ENCODE results near the gene URAD. TPM values are rescaled to one million over a fixed set of nuclear protein-coding genes. Genes with fewer than 3 reads are reported as not detected.
"Not testable (repeated sequence)": the region's sequence is repeated elsewhere in the genome, so short reads cannot be mapped to it uniquely, and the experiment has no call there.

The URAD gene
- total RNA-seq, 1 donor from 2014 or later: not detected

GRCh38 chr13:27965343-27965739 is 23.2 kb downstream of the URAD start:
- Mint-ChIP-seq H3K36me3 (ENCODE audit: low read depth, unreplicated experiment) (peaks cover 5% of the 10 kb centered on the region), H3K9me3 (ENCODE audit: unreplicated experiment) (no peaks in the 10 kb centered on the region), H3K4me3 (ENCODE audit: unreplicated experiment) (no peak overlapping the region), H3K4me1 (ENCODE audit: unreplicated experiment) (peaks cover 35% of the 10 kb centered on the region), H3K27ac (ENCODE audit: unreplicated experiment) (no peak overlapping the region), H3K27me3 (ENCODE audit: unreplicated experiment) (peaks cover 47% of the 10 kb centered on the region)
- DNase-seq (ENCODE audit: low spot score): no peak
- TF ChIP-seq CTCF (IDR thresholded peaks at IDR 0.05; ENCODE audit: unreplicated experiment): no peak

DNA sequence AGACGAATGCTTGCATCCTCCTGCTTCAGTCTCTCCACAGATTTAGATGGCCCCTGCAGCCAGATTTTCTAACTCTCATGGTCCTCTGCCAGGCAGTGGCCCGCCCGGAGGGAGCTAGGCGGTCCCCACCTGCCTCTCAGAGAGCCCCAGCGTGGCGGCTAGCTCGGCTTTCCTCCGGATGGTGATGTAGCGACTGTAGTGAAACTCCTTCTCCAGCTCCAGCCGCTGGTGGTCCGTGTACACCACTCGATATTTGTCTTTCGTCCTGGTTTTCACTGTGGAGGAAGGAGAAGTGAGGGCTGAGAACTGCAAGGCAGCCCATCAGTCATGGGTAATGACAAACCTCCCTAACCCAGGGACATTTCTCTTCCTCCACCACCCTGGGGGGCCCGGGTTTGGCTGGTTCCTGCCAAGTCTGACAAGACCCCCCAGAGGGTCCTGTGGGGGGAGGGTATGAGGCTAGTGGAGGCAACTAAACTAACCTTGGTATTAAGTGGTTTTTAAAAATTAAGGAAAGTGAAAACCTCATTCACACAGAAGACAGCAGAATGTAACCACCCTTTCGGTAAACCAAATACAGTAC is 23.7 kb downstream of the URAD start:
- DNase-seq (ENCODE audit: low spot score): no peak
- H3K27me3 Mint-ChIP-seq (ENCODE audit: unreplicated experiment): peaks cover 49% of the 10 kb centered on the region
- H3K36me3 Mint-ChIP-seq (ENCODE audit: low read depth, unreplicated experiment): peaks cover 5% of the 10 kb centered on the region
- peaks cover 38% of the 10 kb centered on the region for H3K4me1 Mint-ChIP-seq (ENCODE audit: unreplicated experiment)
- TF ChIP-seq CTCF (IDR thresholded peaks at IDR 0.05; ENCODE audit: unreplicated experiment): no peak
- H3K27ac Mint-ChIP-seq (ENCODE audit: unreplicated experiment): no peak overlapping the region
- no peak overlapping the region for H3K4me3 Mint-ChIP-seq (ENCODE audit: unreplicated experiment)
- no peaks in the 10 kb centered on the region for H3K9me3 Mint-ChIP-seq (ENCODE audit: unreplicated experiment)

- H3K4me3 Mint-ChIP-seq (ENCODE audit: unreplicated experiment); H3K9me3 Mint-ChIP-seq (ENCODE audit: unreplicated experiment); H3K36me3 Mint-ChIP-seq (ENCODE audit: low read depth, unreplicated experiment); DNase-seq (ENCODE audit: low spot score); H3K27ac Mint-ChIP-seq (ENCODE audit: unreplicated experiment): not testable (repeated sequence)
- Mint-ChIP-seq H3K27me3 (ENCODE audit: unreplicated experiment) (peaks cover 44% of the 10 kb centered on the region), H3K4me1 (ENCODE audit: unreplicated experiment) (peaks cover 32% of the 10 kb centered on the region)
Observed at GRCh38 chr13:27964206-27964605, 24.3 kb downstream of the URAD start.

DNA sequence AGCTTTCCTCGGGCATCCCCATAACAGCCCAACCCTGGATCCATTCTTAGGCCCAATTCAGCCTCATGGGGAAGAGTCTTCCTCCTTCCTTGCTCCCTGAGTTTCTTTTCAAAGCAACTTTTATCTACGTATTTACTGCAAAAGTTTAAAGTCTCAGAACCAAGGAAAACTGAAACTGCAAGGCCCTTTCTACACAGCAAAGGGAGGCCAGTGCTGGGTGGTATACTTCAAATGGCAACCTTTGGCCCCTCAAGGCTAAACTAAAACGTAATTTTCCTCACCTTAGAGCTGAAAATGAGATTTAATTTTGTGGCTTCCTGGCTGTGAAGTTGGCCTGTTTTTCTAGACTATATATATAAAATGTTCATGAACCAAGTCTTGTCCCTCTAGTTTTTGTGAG is 25.0 kb downstream of the URAD start:
- no peak for DNase-seq (ENCODE audit: low spot score)
- Mint-ChIP-seq H3K27ac (ENCODE audit: unreplicated experiment) (no peak overlapping the region), H3K27me3 (ENCODE audit: unreplicated experiment) (peaks cover 43% of the 10 kb centered on the region), H3K36me3 (ENCODE audit: low read depth, unreplicated experiment) (peaks cover 5% of the 10 kb centered on the region), H3K4me3 (ENCODE audit: unreplicated experiment) (no peak overlapping the region), H3K4me1 (ENCODE audit: unreplicated experiment) (peaks cover 30% of the 10 kb centered on the region), H3K9me3 (ENCODE audit: unreplicated experiment) (no peaks in the 10 kb centered on the region)
- no peak for TF ChIP-seq CTCF (IDR thresholded peaks at IDR 0.05; ENCODE audit: unreplicated experiment)

DNA sequence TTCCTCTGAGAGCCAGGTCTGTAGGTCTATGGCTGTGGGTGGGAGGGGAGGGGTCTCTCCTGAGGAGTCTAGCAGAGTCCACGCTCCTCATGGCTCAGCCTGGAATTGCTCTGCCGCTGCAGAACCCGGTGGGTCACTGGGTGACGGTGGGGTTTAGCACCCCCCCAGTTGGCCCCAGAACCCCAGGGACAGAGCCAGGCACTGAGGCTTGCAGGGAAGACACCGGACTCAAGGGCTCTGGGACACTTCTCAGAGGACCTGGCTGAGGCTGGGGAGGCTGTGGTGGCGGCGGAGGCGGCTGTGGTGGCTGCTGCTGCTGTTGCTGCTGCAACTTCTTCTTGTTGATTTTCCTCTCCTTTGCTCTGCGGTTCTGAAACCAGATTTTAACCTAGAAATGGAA is 25.5 kb downstream of the URAD start:
- H3K4me1 Mint-ChIP-seq (ENCODE audit: unreplicated experiment): peaks cover 29% of the 10 kb centered on the region
- no peak overlapping the region for H3K4me3 Mint-ChIP-seq (ENCODE audit: unreplicated experiment)
- peaks cover 43% of the 10 kb centered on the region for H3K27me3 Mint-ChIP-seq (ENCODE audit: unreplicated experiment)
- DNase-seq (ENCODE audit: low spot score): no peak
- peaks cover 5% of the 10 kb centered on the region for H3K36me3 Mint-ChIP-seq (ENCODE audit: low read depth, unreplicated experiment)
- no peaks in the 10 kb centered on the region for H3K9me3 Mint-ChIP-seq (ENCODE audit: unreplicated experiment)
- no peak overlapping the region for H3K27ac Mint-ChIP-seq (ENCODE audit: unreplicated experiment)
- TF ChIP-seq CTCF (IDR thresholded peaks at IDR 0.05; ENCODE audit: unreplicated experiment): no peak

Measured in endothelial cell (in vitro differentiated cells).